Activated CD8-positive, alpha-beta memory T cell treated with anti-CD3 and anti-CD28 coated beads for 1 hour (primary cell): Measurements from ENCODE around the gene NPHS1.
A peak's percentile ranks its signal among the peaks of the same experiment; 100 is the strongest.
"Not testable (repeated sequence)": the region's sequence is repeated elsewhere in the genome, so short reads cannot be mapped to it uniquely, and the experiment has no call there.

Source experiments
- DNase-seq, 2 donors: peaks; one replicate each; pipeline ENCODE4 v3.0.0-alpha.2; 2020; ENCODE audit warnings: low read depth in 1 of 2; ENCODE audit errors: extremely low read depth in 1 of 2

NPHS1 gene

GRCh38 chr19:35874392-35874930 lies 22.2 kb upstream of the NPHS1 start:
- DNase-seq, result no peak

- no peak for DNase-seq
Observed at GRCh38 chr19:35872180-35872579, 19.9 kb upstream of the NPHS1 start.

- no peak for DNase-seq
Observed at GRCh38 chr19:35871611-35872010, 19.3 kb upstream of the NPHS1 start.

GRCh38 chr19:35870798-35871197 lies 18.5 kb upstream of the NPHS1 start:
- DNase-seq, result no peak

- DNase-seq, result not testable (repeated sequence)
Observed at GRCh38 chr19:35870124-35870736, 17.9 kb upstream of the NPHS1 start.

- DNase-seq, result peak; percentile 45 to 58
Observed at GRCh38 chr19:35869327-35870123, 17.2 kb upstream of the NPHS1 start.

GRCh38 chr19:35868823-35869326 lies 16.6 kb upstream of the NPHS1 start:
- DNase-seq, result no peak

- peak in 1 of 2 donors; percentile 53 for DNase-seq
Observed at GRCh38 chr19:35868172-35868822, 16.0 kb upstream of the NPHS1 start, which contains the start of gene APLP1. APLP1 (plus strand) TSS chr19:35868574; CDS start chr19:35868637, 63 bp downstream.

- no peak for DNase-seq
Observed at GRCh38 chr19:35863018-35863417, 10.7 kb upstream of the NPHS1 start.

- DNase-seq, result no peak
Observed at GRCh38 chr19:35862528-35862927, 10.2 kb upstream of the NPHS1 start.

- no peak for DNase-seq
Observed at GRCh38 chr19:35861640-35862160, 9.4 kb upstream of the NPHS1 start.

- no peak for DNase-seq
Observed at GRCh38 chr19:35860818-35861639, 8.7 kb upstream of the NPHS1 start.

- no peak for DNase-seq
Observed at GRCh38 chr19:35860436-35860817, 8.1 kb upstream of the NPHS1 start.

GRCh38 chr19:35859414-35859813 lies 7.1 kb upstream of the NPHS1 start:
- DNase-seq, result no peak

- no peak for DNase-seq
Observed at GRCh38 chr19:35858311-35858710, 6.0 kb upstream of the NPHS1 start.

- DNase-seq, result no peak
Observed at GRCh38 chr19:35856546-35857149, 4.3 kb upstream of the NPHS1 start, which contains the start of gene KIRREL2. KIRREL2 (plus strand) TSS chr19:35856911; CDS start chr19:35857120, 209 bp downstream.

- no peak for DNase-seq
Observed at GRCh38 chr19:35853038-35853756, 893 bp upstream of the NPHS1 start.

- no peak for DNase-seq
Observed at GRCh38 chr19:35851213-35852028, 883 bp downstream of the NPHS1 start.
